Testis (tissue), 3 donors: ENCODE data around the gene TBL2. TPM values are rescaled to one million over a fixed set of nuclear protein-coding genes. Genes with fewer than 3 reads are reported as not detected.
"Not testable (repeated sequence)": the region's sequence is repeated elsewhere in the genome, so short reads cannot be mapped to it uniquely, and the experiment has no call there.

ENCODE experiments used
- DNase-seq: peaks from one replicate; pipeline ENCODE4 v3.0.0-alpha.2; 2019
- H3K27ac ChIP-seq, 2 donors: fragments of 200-600 bp; sonication (generic); one replicate each; pipeline ENCODE4 v1.5.1; 2019
- H3K27me3 ChIP-seq: fragments of 200-600 bp; sonication (generic); one replicate; pipeline ENCODE4 v1.5.1; 2019
- H3K36me3 ChIP-seq: fragments of 200-600 bp; sonication (generic); one replicate; pipeline ENCODE4 v1.5.1; 2017; ENCODE audit warnings: low read depth; ENCODE audit errors: missing control alignments
- H3K4me1 ChIP-seq: fragments of 200-600 bp; sonication (generic); one replicate; pipeline ENCODE4 v1.5.1; 2019
- H3K4me3 ChIP-seq, 2 donors: fragments of 200-600 bp; sonication (generic); one replicate each; pipeline ENCODE4 v1.5.1; 2017 to 2019
- H3K9me3 ChIP-seq: fragments of 200-600 bp; sonication (generic); one replicate; pipeline ENCODE4 v1.5.1; 2017
- CTCF ChIP-seq, 3 experiments: fragments of 450-650 bp in 2 of 3; fragments of 200-600 bp in 1 of 3; sonication (generic) in 1 of 3; IDR thresholded peaks; one replicate each; pipeline ENCODE4 v1.5.1; 2016 to 2019; ENCODE audit warnings: antibody characterized with exemption in 3 of 3, mild to moderate bottlenecking in 2 of 3, moderate library complexity in 1 of 3
- POLR2A ChIP-seq: fragments of 450-650 bp; IDR thresholded peaks from one replicate; pipeline ENCODE4 v1.6.1; 2017; ENCODE audit warnings: antibody characterized with exemption, mild to moderate bottlenecking, moderate library complexity
- WGBS, 2 donors: methylation state at CpG; one replicate each; pipeline ENCODE4 v1.1.5; 2018; 5-methylcytosine and 5-hydroxymethylcytosine counted together
- intact Hi-C: fragments of 100-400 bp; cut with DNase I; formaldehyde crosslinking; loops from one replicate; pipeline ENCODE4 v1.15.1; 2023; ENCODE audit warnings: low total_unique reads
- polyA plus RNA-seq: library from polyadenylated mRNA; stranded (reverse); fragments of 350-450 nt; fragmentation: Illumina TruSeq; extraction: RNeasy Lipid Tissue Mini Kit (QIAGEN cat#74804); gene quantifications from one replicate; pipeline ENCODE4 v1.2.3, GENCODE V29; 2014; ENCODE audit warnings: low read depth, low replicate concordance; ENCODE audit not compliant: insufficient read depth
- total RNA-seq, 2 donors: library from RNA; depleted of rRNA; stranded (reverse); fragments of >200 nt; gene quantifications; one replicate each; pipeline ENCODE4 v1.2.3, GENCODE V29; 2016

Gene TBL2
- total and polyA plus RNA-seq, 3 donors from 2014 or later = 211 to 579 (median 224) TPM

GRCh38 chr7:73618538-73618937 lies 40.2 kb upstream of the TBL2 start:
- H3K4me1 ChIP-seq = peaks cover 9% of the 10 kb centered on the region
- 77 to 93% methylated on average over 4 of the region's 4 CpGs for WGBS, 2 donors
- H3K4me3 ChIP-seq = no peak overlapping the region
- H3K9me3 ChIP-seq = no peaks in the 10 kb centered on the region
- DNase-seq = no peak
- H3K36me3 ChIP-seq = no peaks in the 10 kb centered on the region
- TF ChIP-seq POLR2A (no peak), CTCF (IDR thresholded peaks at IDR 0.05) (no peak)
- no peak overlapping the region for H3K27ac ChIP-seq
- no peaks in the 10 kb centered on the region for H3K27me3 ChIP-seq
- intact Hi-C loops = no loop called here

GRCh38 chr7:73617520-73617919 lies 39.1 kb upstream of the TBL2 start:
- WGBS, 2 donors = 95 to 98% methylated on average over 9 of the region's 9 CpGs
- H3K4me3 ChIP-seq, H3K27me3 ChIP-seq, intact Hi-C loops, H3K36me3 ChIP-seq, DNase-seq, H3K9me3 ChIP-seq, H3K27ac ChIP-seq: not testable (repeated sequence)
- peaks cover 11% of the 10 kb centered on the region for H3K4me1 ChIP-seq

- no peak overlapping the region for H3K4me3 ChIP-seq
- intact Hi-C loops = no loop called here
- no peak for DNase-seq
- no peak for TF ChIP-seq POLR2A
- no peak for TF ChIP-seq CTCF (IDR thresholded peaks at IDR 0.05)
- peaks cover 7% of the 10 kb centered on the region for H3K4me1 ChIP-seq
- no peaks in the 10 kb centered on the region for H3K36me3 ChIP-seq
- H3K27me3 ChIP-seq = no peaks in the 10 kb centered on the region
- H3K9me3 ChIP-seq = no peaks in the 10 kb centered on the region
- WGBS, 2 donors = 57 to 67% methylated on average over 4 of the region's 4 CpGs
- no peak overlapping the region for H3K27ac ChIP-seq
Observed at GRCh38 chr7:73615886-73616285, 37.5 kb upstream of the TBL2 start.

- H3K36me3 ChIP-seq, H3K27ac ChIP-seq, H3K4me1 ChIP-seq, H3K9me3 ChIP-seq, intact Hi-C loops, DNase-seq, H3K4me3 ChIP-seq, H3K27me3 ChIP-seq: not testable (repeated sequence)
- 83 to 91% methylated on average over 10 of the region's 10 CpGs for WGBS, 2 donors
Observed at GRCh38 chr7:73614937-73615336, 36.6 kb upstream of the TBL2 start.

- WGBS, 2 donors = 69 to 72% methylated on average over 14 of the region's 14 CpGs
- TF ChIP-seq POLR2A (no peak), CTCF (IDR thresholded peaks at IDR 0.05) (no peak)
- H3K4me3 ChIP-seq = no peak overlapping the region
- no peaks in the 10 kb centered on the region for H3K9me3 ChIP-seq
- H3K36me3 ChIP-seq = no peaks in the 10 kb centered on the region
- intact Hi-C loops = no loop called here
- H3K27me3 ChIP-seq = no peaks in the 10 kb centered on the region
- peaks cover 7% of the 10 kb centered on the region for H3K4me1 ChIP-seq
- H3K27ac ChIP-seq = no peak overlapping the region
- no peak for DNase-seq
Observed at GRCh38 chr7:73613954-73614735, 35.8 kb upstream of the TBL2 start.
